Dendritic cell treated with granulocyte-macrophage colony-stimulating factor and Interleukin-4, amounts not matched to agents 40 ng/mL and 50 ng/mL, for 4 days (primary cell): ENCODE data around the gene COL9A2.
"Not testable (repeated sequence)": the region's sequence is repeated elsewhere in the genome, so short reads cannot be mapped to it uniquely, and the experiment has no call there.

Experiments used
- H3K27ac Mint-ChIP-seq: one replicate; pipeline ENCODE4 v1.8.0; 2022; ENCODE audit warnings: mild to moderate bottlenecking, mixed read lengths
- H3K27me3 Mint-ChIP-seq: one replicate; pipeline ENCODE4 v1.8.0; 2022; ENCODE audit warnings: mild to moderate bottlenecking, mixed read lengths
- H3K36me3 Mint-ChIP-seq: one replicate; pipeline ENCODE4 v1.8.0; 2022; ENCODE audit warnings: low read depth, mixed read lengths
- H3K4me1 Mint-ChIP-seq: one replicate; pipeline ENCODE4 v1.8.0; 2022; ENCODE audit warnings: low read depth, mixed read lengths
- H3K4me3 Mint-ChIP-seq: one replicate; pipeline ENCODE4 v1.8.0; 2022; ENCODE audit warnings: mild to moderate bottlenecking, moderate library complexity, mixed read lengths
- H3K9me3 Mint-ChIP-seq: one replicate; pipeline ENCODE4 v1.8.0; 2022; ENCODE audit warnings: mixed read lengths
- intact Hi-C: fragments of 100-400 bp; cut with micrococcal nuclease; formaldehyde crosslinking; loops from one replicate; pipeline ENCODE4 v1.15.0; 2022

COL9A2 gene

DNA sequence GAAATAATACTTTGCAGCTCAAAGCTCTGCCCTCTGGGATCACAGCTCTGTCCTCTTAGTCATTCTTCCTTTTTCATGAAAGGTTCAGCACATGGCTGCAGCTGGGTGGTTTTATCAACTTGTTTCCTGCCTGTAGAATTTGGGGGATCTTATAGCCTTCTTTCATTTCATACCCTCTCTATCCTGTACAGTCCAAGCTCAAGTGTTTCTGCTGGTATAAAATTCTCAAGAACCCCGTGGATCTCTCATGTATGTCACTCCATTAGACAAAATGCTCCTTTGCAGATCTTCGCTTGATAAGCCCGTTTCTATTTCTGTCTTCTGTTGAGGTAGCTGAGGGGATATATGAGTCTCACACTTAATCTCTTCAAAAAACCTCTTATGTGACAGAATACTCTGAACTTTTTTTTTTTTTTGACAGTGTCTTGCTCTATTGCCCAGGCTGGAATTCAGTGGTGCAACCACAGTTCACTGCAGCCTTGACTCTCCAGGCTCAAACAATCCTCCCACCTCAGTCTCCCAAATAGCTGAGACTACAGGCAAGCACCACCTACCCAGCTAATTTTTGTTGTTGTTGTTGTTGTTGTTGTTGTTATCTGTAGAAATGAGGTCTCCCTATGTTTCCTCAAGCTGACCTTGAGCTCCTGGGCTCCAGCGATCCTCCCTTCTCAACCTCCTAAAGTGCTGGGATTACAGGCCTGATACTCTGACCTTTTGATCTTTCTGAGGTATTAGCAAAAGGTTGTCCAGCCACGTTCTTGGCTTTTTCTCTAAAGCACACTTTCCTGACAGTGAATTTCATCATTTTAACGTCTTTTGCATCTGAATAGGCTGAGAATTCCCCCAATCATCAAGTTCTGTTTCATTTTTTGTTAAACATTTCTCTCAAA, 24.6 kb upstream of the COL9A2 start:
- peaks cover 10% of the 10 kb centered on the region for H3K9me3 Mint-ChIP-seq
- peaks cover 71% of the 10 kb centered on the region for H3K4me1 Mint-ChIP-seq
- H3K36me3 Mint-ChIP-seq, result peaks cover 15% of the 10 kb centered on the region
- H3K27ac Mint-ChIP-seq, result peak overlapping the region; percentile 89
- intact Hi-C loops, result loop anchor here (5.0 kb wide), 2 partner anchors 46 to 61 kb away; no protein-coding TSS in a partner anchor
- H3K4me3 Mint-ChIP-seq, result peak overlapping the region; percentile 27
- no peaks in the 10 kb centered on the region for H3K27me3 Mint-ChIP-seq

DNA sequence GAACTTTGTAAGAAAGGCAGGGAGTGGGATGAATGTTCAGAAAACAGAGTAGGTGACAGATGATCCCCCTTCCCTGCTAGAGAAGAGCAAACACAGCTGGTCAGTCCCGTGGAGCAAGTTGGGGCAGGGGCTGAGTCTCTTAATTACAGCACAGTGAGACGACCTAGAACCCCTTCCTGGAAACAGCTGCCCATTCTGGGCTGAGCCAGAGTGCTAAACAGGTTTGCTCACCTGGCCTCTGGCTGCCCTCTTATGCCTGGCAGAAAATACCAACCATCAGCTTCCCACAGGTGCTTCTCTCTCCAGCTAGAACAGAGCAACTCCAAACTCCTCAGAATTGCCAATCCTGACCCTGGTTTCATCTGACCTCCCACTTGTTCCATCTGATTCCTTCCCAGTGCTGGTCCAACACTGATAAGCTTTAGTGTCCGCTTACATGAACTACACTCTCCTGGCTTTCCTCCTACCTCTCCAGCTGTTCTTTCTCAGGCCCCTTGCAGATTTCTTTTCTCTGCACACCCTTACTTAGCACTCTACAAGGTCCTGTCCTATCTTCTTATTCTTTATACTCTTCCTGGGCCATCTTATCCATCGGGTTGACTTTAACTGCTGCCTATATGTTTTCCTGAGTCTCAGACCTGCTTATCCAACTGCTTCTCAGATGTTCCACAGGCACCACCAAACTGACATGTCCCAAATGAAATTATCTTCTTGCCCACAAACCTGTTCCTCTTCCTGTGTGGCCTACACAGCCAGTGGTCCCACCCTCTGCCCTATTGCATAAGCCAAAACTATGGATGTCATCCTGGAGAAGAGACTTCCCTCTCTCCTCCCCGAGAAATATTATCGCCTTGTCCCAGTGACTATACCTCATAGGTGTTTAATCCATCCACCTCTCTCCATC, 22.6 kb upstream of the COL9A2 start:
- H3K27me3 Mint-ChIP-seq, result no peaks in the 10 kb centered on the region
- H3K4me1 Mint-ChIP-seq, result peaks cover 68% of the 10 kb centered on the region
- peak overlapping the region; percentile 89 for H3K27ac Mint-ChIP-seq
- intact Hi-C loops, result loop anchor here (5.0 kb wide), 3 partner anchors 48 to 197 kb away; no protein-coding TSS in a partner anchor
- H3K9me3 Mint-ChIP-seq, result peaks cover 10% of the 10 kb centered on the region
- peak overlapping the region; percentile 68 for H3K4me3 Mint-ChIP-seq
- peaks cover 6% of the 10 kb centered on the region for H3K36me3 Mint-ChIP-seq

DNA sequence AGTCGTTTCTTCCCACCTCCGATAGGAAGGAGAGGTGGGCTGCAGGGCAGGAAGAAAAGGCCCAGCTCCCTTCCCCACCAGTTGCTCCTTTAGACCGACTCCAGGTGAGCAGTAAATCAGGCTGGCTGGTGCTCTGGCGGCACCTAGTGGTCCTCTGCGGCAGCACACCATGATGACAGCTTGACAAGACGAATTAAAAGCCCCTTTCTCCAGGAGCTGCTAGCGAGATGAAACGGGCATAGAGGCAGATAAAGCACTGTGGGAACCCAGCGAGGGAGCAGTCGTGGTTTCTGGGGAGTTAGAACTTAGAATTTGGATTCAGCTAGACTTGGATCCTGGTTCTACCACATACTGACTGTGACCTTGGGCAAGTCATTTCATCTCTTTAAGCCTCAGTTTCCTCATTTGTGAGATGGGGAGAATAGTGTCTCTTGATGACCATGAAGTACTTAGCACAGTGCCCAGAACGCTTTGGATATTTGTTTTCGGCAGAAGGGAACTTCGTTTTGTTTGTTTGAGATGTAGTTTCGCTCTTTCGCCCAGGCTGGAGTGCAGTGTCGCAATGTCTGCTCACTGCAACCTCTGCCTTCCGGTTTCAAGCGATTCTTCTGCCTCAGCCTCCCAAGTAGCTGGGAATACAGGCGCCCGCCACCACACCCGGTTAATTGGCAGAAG, 21.8 kb upstream of the COL9A2 start:
- H3K4me3 Mint-ChIP-seq, result peak overlapping the region; percentile 68
- H3K9me3 Mint-ChIP-seq, result peaks cover 10% of the 10 kb centered on the region
- intact Hi-C loops, result loop anchor here (5.0 kb wide), 1 partner anchor 197 kb away; no protein-coding TSS in a partner anchor
- peaks cover 6% of the 10 kb centered on the region for H3K36me3 Mint-ChIP-seq
- H3K4me1 Mint-ChIP-seq, result peaks cover 60% of the 10 kb centered on the region
- no peaks in the 10 kb centered on the region for H3K27me3 Mint-ChIP-seq
- H3K27ac Mint-ChIP-seq, result peak overlapping the region; percentile 89

DNA sequence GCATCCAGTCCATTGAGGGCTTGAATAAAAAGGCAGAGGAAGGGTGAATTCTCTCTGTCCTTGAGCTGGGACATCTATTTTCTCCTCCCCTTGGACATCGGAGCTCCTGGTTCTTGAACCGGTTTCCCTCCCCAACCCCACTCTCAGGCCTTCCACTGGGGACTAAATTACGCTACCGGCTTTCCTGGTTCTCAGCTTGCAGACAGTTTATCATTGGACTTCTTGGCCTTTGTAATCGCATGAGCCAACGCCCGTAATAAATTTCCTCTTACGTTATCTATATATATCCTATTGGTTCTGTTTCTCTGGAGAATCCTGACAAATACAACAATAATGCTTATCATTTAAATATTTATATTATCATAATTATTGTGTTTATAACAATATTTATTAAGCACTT, 20.4 kb upstream of the COL9A2 start:
- Mint-ChIP-seq H3K4me1 (peaks cover 47% of the 10 kb centered on the region), H3K36me3 (peaks cover 6% of the 10 kb centered on the region), H3K27me3 (no peaks in the 10 kb centered on the region), H3K4me3 (no peak overlapping the region), H3K9me3 (peaks cover 10% of the 10 kb centered on the region), H3K27ac (no peak overlapping the region)
- intact Hi-C loops, result loop anchor here (5.0 kb wide), 1 partner anchor 195 kb away; no protein-coding TSS in a partner anchor

DNA sequence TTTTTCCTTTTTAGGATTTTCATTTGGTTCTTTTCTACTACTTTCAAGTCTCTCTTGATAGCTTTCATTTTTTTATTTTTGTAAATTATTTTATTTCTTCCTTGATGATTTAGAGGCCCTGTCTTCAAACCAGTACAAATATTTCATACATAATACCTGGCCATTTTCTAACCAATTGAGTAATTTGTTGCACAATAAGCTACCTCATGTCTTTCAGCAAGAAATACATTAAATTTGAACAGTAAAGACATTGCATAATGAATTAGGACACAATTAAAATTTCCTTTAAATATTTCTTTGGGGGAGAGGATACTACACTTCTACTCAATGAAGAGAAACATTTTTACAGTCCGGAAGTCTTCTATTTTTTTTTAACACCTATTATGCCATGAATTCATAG, 15.6 kb upstream of the COL9A2 start:
- Mint-ChIP-seq H3K4me1 (peaks cover 6% of the 10 kb centered on the region), H3K27me3 (no peaks in the 10 kb centered on the region), H3K36me3 (no peaks in the 10 kb centered on the region), H3K27ac (no peak overlapping the region), H3K4me3 (no peak overlapping the region), H3K9me3 (peaks cover 8% of the 10 kb centered on the region)
- intact Hi-C loops, result no loop called here

DNA sequence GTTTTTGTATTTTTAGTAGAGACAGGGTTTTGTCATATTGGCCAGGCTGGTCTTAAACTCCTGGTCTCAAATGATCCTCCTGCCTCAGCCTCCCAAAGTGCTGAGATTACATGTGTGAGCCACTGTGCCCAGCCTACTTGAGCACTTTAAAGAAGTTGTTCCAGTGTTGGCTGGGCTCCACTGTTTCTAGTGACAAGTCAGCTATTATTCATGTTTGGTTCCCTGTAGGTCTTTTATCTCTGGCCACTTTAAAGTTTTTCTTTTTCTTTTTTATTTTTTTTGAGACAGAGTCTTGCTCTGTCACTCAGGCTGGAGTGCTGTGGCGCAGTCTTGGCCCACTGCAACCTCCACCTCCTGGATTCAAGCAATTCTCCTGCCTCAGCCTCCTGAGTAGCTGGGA, 14.3 kb upstream of the COL9A2 start:
- H3K4me3 Mint-ChIP-seq, H3K27ac Mint-ChIP-seq, H3K9me3 Mint-ChIP-seq, H3K27me3 Mint-ChIP-seq, intact Hi-C loops, H3K4me1 Mint-ChIP-seq, H3K36me3 Mint-ChIP-seq: not testable (repeated sequence)

DNA sequence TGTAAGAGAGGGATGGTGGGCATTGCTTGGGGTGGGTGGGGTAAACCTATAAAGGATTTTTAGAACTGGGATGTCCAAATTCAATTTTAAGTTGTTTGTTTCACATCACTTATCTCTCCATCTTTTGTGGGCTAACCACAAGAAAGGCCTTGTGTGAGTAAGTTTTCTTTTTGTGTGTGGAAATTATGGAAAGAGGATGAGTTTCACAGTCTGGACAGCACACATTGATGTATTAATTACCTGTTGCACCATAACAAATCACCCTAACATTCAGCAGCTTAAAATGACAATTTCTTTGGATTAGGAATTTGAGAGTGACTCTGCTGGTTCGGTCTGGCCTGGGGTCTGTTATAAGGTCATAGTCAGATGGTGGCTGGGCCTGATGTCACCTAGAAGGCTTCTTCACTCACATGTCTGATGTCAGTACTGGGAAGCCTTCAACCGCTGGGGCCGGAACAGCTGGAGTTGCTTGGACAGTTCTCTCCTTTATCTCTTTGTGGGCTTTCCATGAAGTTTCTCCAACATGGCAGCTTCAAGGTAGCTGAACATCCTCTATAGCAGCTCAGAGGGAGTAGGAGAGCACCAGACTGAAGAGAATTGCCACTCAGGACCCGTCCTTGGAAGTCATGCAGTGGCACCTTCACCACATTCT, 2.0 kb upstream of the COL9A2 start:
- no peak overlapping the region for H3K4me3 Mint-ChIP-seq
- intact Hi-C loops, result loop anchor here (10.0 kb wide), 1 partner anchor 234 kb away; no protein-coding TSS in a partner anchor
- no peaks in the 10 kb centered on the region for H3K36me3 Mint-ChIP-seq

DNA sequence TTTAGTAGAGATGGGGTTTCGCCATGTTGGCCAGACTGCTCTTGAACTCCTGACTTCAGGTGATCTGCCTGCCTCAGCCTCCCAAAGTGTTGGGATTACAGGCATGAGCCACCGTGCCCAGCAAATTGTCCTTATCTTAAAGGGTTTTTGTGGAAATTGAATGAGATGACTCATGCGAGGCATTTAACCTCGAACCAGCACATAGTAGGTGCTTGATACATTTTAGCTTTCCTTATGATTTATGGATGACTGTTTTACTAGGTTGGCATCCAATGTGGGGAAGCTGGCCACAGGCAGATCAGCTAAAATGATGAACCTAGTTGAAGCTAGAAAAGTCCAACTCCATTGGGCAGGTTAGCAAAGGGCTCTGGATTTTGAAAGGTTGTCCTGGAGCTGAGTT, 1.4 kb upstream of the COL9A2 start:
- peaks cover 51% of the 10 kb centered on the region for H3K27me3 Mint-ChIP-seq
- intact Hi-C loops, result loop anchor here (10.0 kb wide), 1 partner anchor 234 kb away; no protein-coding TSS in a partner anchor
- H3K36me3 Mint-ChIP-seq, result no peaks in the 10 kb centered on the region
- no peak overlapping the region for H3K27ac Mint-ChIP-seq
- no peaks in the 10 kb centered on the region for H3K9me3 Mint-ChIP-seq
- peaks cover 46% of the 10 kb centered on the region for H3K4me1 Mint-ChIP-seq
- no peak overlapping the region for H3K4me3 Mint-ChIP-seq

More for the DNA sequence above, 2.0 kb upstream of the COL9A2 start:
- Mint-ChIP-seq H3K27ac (no peak overlapping the region), H3K9me3 (no peaks in the 10 kb centered on the region), H3K27me3 (peaks cover 54% of the 10 kb centered on the region), H3K4me1 (peaks cover 47% of the 10 kb centered on the region)

DNA sequence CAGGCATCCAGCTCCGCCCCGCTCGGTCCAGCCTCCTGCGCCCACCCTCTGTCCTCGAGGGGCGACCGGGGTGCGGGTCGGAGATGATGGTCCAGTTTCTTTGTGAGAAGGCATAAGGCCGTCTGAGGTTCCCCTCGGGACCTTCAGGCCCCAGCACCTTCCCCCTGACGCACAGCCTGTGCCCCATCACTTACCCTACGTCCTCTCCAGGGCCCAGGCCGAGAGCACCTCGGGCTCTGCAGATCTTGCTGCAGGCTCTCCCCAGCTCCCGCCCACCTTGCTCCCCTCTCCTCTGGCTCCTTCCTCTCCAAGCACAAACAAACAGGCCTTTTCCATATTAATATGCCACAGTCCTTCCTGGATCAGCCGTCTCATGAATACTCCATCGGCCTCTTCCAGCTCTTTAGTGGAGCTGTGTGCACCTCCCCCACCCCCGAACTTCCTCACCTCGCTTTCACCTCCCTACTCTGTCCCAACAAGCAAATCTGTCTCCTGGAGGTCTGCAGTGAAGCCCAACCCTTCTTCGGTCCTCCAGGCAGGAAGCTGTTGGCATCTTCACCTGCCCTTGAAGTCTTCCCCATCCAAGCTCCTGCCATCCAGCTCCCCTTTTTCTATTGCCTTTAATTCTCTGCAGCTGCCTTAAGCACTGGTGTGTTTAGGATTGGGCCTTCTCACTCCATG, 448 bp upstream of the COL9A2 start:
- peaks cover 51% of the 10 kb centered on the region for H3K27me3 Mint-ChIP-seq
- peaks cover 47% of the 10 kb centered on the region for H3K4me1 Mint-ChIP-seq
- no peak overlapping the region for H3K27ac Mint-ChIP-seq
- H3K36me3 Mint-ChIP-seq, result no peaks in the 10 kb centered on the region
- intact Hi-C loops, result loop anchor here (10.0 kb wide), 1 partner anchor 233 kb away; no protein-coding TSS in a partner anchor
- peak overlapping the region; percentile 22 for H3K4me3 Mint-ChIP-seq
- no peaks in the 10 kb centered on the region for H3K9me3 Mint-ChIP-seq

DNA sequence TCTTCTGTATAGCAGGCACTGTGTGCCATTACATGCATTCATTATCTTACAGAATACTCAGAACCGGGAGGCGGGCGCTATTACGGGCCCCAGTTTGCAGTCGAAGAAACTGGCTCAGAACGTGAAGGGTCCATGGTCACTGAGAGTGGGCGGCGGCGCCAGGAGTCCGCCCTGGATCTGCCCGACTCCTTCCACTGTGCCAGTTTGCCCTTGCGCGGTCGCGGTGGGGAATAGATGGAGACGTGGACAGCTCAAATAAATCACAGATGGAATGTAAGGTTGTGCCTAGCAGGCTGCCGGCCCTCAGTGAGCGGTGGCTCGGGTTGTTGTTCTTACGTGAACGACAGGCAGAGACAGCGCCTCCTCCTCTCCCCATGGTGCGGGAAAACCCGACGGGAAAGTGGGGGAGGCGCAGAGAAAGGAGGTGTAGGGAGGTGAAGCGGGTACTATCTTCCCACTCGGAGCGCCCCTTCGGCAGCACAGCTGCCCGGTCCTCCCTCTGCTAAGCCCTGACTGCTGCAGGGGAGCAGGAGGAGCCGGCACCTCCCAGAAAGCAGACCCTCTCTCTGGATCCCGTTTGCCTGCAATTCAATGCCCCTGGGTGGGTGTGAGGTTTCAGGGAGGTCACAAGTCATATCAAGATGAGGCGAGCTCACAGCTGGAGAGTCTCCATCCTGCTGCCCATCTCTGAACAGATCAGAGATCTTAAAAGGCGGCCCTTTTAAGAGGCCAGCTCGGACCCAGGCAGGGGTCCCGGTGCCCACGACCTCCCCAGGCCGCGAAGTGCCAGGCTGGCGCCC, 1.1 kb downstream of the COL9A2 start:
- intact Hi-C loops, result loop anchor here (10.0 kb wide), 1 partner anchor 231 kb away; no protein-coding TSS in a partner anchor
- peak overlapping the region; percentile 44 for H3K27ac Mint-ChIP-seq
- no peaks in the 10 kb centered on the region for H3K9me3 Mint-ChIP-seq
- H3K36me3 Mint-ChIP-seq, result no peaks in the 10 kb centered on the region
- peaks cover 51% of the 10 kb centered on the region for H3K27me3 Mint-ChIP-seq
- peak overlapping the region; percentile 70 for H3K4me3 Mint-ChIP-seq
- peaks cover 60% of the 10 kb centered on the region for H3K4me1 Mint-ChIP-seq

DNA sequence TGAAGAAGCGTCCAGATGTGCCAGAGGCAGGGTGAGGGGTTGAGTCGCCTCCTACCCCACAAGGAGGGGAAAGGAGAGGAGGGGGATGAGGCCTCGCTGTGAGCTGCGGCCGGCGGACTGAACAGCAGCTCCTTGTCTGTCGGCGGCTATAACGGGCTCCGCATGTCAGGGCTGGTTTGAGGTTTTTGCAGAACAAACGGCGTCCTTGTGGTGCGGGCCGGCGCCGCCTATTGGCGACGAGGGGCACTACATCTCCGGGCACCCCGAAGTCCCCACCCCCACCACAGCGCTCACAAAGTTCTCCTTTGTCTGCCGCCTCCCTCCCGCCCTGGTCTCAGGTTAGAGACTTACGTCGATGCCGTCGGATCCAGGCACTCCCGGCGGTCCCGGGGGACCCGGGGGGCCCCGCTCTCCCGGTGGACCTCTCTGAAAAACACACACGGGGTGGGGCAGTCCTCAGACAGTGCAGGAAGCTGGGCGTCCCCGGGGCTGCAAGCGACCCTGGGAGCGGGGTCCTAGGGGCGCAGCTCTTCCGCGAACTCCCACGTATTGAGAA, 1.8 kb downstream of the COL9A2 start:
- peaks cover 51% of the 10 kb centered on the region for H3K27me3 Mint-ChIP-seq
- H3K9me3 Mint-ChIP-seq, result no peaks in the 10 kb centered on the region
- peak overlapping the region; percentile 44 for H3K27ac Mint-ChIP-seq
- intact Hi-C loops, result loop anchor here (10.0 kb wide), 1 partner anchor 231 kb away; no protein-coding TSS in a partner anchor
- H3K36me3 Mint-ChIP-seq, result no peaks in the 10 kb centered on the region
- H3K4me3 Mint-ChIP-seq, result peak overlapping the region; percentile 70
- peaks cover 60% of the 10 kb centered on the region for H3K4me1 Mint-ChIP-seq
